NCI-H2029 treated with DMSO at 0.1 percent for 48 hours (cell line): ENCODE results near the gene ZNF148.
A peak's percentile ranks its signal among the peaks of the same experiment; 100 is the strongest.
"Not testable (repeated sequence)": the region's sequence is repeated elsewhere in the genome, so short reads cannot be mapped to it uniquely, and the experiment has no call there.

ENCODE experiments used
- DNase-seq: peaks from one replicate; lab custom pipeline; 2025; lab: John Stamatoyannopoulos, UW

ZNF148 gene, protein sequence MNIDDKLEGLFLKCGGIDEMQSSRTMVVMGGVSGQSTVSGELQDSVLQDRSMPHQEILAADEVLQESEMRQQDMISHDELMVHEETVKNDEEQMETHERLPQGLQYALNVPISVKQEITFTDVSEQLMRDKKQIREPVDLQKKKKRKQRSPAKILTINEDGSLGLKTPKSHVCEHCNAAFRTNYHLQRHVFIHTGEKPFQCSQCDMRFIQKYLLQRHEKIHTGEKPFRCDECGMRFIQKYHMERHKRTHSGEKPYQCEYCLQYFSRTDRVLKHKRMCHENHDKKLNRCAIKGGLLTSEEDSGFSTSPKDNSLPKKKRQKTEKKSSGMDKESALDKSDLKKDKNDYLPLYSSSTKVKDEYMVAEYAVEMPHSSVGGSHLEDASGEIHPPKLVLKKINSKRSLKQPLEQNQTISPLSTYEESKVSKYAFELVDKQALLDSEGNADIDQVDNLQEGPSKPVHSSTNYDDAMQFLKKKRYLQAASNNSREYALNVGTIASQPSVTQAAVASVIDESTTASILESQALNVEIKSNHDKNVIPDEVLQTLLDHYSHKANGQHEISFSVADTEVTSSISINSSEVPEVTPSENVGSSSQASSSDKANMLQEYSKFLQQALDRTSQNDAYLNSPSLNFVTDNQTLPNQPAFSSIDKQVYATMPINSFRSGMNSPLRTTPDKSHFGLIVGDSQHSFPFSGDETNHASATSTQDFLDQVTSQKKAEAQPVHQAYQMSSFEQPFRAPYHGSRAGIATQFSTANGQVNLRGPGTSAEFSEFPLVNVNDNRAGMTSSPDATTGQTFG

DNA sequence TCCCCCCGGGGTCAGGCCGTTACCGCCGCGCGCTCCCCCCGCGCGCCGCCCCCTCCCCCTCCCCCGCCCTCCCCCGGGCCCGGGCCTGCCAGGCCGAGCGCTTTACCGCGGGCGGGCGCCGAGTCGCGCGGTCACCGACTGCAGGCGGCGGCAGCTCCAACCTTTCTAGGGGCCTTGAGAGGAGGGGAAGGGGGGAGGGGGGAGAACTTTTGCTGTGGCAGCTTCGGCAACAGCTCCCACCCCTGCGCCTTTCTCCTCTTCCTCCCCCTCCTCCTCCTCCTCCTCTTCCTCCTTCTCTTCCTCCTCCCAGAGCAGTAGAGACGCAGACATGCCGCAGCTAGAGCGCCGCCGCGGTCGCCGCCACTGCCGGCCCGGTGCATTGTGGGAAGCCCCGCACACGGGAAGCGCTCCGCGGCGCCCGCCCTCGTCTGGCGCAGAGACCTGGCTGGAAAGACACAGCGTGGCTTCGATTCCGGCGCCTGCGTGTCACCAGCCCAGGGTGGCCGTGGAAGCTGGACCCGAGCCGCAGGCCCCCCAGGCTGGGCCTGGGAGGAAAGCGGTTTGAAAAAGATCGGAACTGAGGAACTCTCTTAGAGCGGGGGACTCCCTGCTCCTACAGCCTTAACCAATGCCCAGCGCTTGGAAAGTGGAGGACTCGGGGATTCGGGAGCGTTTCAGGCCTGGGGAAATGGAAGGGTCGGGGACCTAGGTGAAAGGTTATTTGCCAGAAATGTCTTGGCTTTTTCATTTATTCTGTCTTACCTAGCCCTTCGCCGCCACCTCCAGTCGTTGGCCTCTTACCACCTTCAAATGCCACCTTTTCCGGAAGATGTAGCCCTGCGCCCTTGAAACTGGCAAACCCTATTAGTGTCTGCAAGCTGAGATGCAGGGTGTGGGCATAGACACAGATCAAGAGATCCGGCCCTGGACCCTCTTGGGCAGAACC lies at the start of gene ZNF148:
TSS of gene ZNF148 (minus strand) at position 330 of the 946 bp plus-strand sequence. CDS start 61,685 bp downstream, outside the sequence.
- peak; percentile 56 for DNase-seq

DNA sequence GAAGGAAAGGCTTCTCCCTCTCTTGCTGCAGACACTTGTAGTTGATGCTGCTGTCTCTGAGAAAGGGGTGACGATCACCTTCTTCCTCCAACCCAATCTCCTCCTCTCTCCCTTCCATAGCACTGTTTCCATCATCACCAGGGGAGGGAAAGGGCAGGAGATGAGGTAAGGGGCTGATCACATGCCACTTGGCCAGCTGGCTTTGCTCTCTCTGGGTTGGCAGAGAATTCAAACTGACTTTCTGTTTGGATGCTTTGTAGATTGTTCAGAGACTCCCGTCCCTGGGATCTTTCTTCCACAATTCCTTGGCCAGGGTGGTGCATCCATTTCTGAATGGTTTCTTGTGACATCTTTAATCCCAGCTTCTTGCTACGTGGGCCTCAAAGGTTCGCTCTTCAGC lies 43.2 kb upstream of the ZNF148 start:
- no peak for DNase-seq

DNA sequence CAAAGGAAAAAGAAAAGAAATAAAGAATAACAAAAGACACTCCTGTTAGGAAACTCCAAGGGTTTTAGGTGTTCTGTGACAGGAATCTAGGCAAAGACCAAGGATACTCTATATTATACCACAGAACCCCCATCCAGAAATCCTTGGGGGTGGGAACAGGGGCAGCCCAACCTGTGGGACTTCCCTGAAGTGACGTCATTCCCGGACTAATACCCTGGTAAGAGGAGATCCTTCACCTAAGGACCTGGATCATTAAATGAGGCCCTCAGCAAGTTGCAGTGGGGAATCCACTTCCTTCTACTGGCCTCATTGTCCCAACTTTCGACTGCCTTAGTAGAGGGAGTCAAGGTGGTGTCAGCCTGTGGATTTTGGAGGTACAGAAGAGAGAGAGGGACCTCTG lies 41.1 kb upstream of the ZNF148 start:
- no peak for DNase-seq

DNA sequence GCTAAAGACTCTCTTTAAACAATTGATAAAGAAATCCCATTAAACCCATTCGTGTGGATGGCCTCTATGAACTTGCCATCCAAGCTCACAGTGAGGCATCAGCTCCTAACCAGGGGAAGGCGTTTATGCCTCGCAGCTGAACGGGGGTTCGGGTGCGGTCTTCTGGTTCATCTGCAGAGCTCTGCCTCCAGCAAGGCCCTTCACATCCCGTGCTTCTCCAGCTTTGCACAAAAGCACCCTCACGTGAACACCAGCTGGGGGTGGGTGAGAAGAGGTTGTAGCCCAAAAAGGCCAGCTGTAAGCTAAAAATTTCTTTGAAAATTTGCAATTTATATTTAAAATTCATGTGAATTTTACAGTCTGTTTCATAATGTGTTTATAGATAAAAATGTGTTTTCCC lies 39.5 kb upstream of the ZNF148 start:
- no peak for DNase-seq

DNA sequence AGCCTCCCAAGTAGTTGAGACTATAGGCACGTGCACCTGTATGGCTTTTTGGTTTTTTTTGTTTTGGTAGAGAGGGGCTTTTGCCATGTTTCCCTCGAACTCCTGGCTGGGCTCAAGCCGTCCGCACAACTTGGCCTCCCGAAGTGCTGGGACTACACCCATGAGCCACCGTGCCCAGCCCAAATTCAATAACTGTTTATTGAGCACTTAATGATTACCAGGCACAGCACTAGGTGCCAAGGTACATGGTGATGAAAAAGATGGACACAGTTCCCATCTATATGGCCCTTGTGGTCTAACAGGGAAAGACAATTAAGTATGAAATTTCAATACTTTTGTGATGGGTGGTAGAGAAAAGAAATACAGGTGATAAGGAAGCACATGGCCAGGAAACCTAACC lies 35.8 kb upstream of the ZNF148 start:
- DNase-seq = no peak

DNA sequence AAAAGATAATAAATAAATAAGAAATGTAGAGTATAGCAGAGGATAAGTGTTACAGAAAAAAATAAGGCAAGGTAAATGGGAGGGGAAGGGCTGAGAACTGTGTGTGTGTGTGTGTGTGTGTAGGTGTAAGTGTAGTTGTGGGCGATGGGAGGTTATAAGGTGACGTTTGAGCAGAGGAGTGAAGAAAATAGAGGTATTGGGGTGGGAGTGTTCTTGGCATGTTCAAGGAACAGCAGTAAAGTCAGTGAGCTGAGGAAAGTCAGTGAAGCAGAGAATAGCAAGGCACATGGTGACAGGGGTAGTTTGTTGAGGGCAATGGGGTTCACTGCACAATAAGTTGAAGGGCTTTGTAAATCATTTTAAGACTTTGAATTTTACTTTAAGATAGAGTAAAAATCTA lies 30.9 kb upstream of the ZNF148 start:
- no peak for DNase-seq

DNA sequence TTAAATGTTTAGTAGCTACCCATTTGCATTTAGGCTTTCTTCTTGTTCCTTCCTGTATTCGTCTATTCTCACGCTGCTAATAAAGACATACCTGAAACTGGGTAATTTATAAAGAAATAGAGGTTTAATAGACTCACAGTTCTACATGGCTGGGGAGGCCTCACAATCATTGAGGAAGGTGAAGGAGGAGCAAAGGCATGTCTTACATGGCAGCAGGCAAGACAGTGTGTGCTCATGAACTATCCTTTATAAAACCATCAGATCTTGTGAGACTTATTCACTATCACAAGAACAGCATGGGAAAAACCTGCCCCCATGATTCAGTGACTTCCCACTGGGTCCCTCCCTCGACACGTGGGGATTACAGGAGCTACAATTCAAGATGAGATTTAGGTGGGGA lies 30.4 kb upstream of the ZNF148 start:
- DNase-seq = not testable (repeated sequence)

DNA sequence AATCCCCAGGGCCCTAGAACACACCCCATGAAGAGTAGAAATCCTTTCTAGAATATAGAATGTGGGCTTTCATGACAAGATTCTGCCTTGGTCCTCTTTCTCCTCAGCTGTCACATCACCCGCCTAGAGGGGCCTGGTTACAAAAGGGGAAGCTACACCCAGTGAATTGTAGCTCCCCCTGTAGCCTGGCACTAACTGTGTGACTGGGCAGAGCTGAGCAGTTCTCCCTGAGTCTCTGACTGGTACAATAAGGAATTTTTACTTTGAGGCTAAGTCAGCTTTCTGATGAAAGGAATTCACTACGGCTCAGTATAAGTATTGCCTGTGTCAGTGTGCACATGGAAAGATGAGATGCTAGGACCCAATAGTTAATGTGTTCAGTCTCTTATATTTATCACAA lies 28.7 kb upstream of the ZNF148 start:
- DNase-seq = no peak

DNA sequence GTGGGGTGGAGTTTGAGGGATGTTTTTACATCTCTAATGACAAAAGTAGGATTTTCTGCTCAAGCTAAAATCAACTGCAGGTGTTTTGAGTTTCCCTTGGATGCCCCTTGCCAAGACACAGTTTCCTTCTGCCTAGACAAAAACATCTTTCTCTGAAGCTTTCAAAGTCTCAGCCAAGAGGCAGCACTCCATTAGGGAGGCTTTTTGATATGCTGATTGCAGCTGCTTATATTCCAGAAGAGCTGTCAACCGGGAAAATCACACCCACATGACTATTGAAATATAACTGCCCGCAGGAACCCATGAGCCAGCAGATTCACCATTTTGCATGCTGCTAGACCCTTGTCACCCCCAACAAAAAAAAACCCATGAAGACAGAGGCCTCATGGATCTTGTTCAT lies 27.5 kb upstream of the ZNF148 start:
- DNase-seq = no peak

DNA sequence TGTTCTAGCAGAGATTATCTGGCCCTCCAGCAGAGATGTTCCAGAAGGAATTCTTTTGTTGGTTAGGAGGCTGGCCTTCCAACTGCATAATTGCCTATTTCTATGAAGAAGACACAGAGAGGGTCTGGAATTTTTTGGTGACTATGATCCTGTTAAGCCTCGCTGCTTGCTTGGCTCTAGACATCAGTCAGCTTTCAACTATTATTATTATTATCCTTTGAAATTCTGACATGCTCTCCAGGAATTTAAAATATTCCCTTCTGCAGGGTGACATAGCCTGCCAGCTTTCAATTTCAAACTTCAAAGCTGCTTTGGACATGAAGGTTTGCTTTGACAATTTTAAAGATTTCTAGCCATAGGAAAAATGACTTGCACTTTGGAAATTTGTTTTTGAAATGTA lies 26.3 kb upstream of the ZNF148 start:
- DNase-seq = no peak

DNA sequence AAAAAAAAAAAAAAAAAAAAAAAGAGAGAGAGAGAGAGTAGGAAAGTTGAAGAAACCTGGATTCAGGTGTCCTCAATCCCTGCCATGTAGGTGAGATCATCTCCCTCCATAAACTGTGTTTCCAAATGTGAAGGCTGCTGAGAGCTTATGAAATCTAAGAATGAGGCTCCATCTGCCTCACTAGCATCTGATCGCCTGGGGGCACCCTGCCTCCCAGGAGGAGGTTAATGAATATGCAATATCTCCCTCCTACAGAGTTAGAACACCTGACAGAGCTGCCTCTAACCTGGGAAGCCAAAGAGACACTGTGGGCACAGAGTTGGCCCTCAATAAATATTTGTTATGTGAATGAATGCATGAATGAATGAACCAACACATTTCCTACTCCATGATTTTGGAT lies 23.8 kb upstream of the ZNF148 start:
- DNase-seq = no peak

DNA sequence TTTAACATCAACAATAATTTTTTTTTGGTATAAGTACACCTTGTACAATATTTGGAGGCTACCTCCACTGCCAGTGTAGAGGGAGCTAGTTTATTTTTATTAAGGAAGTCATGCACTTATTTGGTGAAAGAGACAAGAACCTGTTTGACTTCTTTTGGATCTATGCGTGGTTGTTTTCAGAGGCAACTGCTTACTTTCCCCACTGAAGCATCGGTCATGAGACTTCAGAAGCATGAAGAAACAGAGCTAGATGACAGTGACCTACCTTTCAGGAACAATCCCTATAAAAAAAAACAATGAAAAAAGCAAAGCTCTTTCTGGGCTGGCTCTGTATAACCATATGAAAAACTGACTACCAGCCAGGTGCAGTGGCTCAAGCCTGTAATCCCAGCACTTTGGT lies 20.0 kb upstream of the ZNF148 start:
- DNase-seq = no peak

DNA sequence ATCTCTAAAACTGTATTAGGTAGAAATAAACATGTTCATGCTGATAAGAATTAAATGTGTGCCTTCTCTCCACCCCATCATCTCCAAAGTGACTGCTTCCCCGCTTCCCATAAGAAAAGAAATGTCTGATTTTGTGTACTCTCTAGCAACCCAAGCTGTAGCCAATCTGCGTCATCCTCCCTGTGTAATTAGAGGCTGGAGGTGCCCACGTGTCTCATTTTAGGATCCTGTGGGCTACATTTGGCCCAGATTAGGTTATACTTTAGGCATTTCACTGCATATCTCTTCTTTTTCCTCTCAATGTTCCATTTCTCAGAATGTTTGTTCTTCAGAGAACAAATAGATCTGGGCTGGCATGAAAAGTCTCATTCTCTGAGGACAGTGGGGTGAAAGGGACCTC lies 19.3 kb upstream of the ZNF148 start:
- DNase-seq = no peak

DNA sequence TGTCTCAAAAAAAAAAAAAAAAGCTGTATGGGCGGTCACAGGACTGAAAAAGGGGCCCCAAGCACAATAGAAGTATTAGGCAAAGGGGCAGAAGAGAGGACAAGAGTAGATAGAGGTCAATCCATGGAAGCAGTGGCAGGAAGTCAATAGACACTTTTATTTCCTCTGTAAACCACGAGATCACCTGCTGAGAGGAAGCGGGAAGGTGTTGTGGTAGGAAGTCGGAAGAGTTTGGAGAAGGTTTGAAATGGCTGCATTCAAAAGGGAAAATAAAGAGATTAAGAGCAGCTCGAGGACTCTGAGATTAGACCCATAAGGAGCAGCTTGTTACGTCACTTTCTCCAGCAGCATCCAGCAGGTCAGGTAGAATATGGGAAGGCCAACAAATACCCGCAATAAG lies 14.2 kb upstream of the ZNF148 start:
- DNase-seq = no peak

DNA sequence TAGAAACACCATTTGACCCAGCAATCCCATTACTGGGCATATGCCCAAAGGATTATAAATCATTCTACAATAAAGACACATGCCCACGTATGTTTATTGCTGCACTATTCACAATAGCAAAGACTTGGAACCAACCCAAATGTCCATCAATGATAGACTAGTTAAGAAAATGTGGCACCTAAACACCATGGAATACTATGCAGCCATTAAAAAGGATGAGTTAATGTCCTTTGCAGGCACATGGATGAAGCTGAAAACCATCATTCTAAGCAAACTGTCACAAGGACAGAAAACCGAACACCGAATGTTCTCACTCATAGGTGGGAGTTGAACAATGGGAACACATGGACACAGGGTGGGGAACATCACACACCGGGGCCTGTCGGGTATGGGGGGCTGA lies 13.2 kb upstream of the ZNF148 start:
- DNase-seq = not testable (repeated sequence)

DNA sequence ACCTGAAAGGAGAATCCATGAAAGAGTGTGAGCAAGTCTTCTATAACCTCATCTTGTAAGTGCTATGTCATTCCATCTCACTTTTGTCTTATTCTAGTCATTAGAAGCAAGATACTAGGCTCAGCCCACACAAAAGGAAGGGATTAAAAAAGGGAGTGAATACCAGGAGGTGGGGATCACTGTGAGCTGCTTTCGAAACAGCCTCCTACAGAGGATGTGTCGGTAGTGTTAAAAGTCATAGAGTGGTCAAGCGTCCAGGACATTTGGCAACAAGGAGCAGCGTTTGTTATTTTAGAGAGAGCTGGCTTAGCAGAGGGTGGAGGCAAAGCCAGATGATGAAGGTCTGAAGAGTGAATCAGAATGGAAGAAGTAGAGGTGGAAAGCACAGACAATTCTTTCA lies 11.7 kb upstream of the ZNF148 start:
- DNase-seq = no peak

DNA sequence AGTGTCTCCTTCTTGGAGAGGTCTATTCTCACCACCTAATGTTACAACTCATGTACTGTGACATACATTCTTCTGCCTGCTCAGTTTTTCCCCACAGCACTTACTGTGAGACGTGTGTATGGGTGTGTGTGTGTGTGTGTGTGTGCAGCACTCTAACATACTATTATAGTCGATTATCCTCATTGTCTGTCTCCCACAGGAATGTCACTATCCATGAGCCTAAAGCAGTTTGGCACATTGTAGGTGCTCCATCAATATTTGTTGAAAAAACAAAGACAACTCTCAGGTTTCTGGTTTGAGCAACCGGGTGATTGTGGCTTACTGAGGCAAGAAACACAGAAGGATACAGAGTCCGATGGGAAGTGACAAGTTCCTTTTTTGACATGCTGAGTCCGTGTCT lies 8.6 kb upstream of the ZNF148 start:
- DNase-seq = no peak

DNA sequence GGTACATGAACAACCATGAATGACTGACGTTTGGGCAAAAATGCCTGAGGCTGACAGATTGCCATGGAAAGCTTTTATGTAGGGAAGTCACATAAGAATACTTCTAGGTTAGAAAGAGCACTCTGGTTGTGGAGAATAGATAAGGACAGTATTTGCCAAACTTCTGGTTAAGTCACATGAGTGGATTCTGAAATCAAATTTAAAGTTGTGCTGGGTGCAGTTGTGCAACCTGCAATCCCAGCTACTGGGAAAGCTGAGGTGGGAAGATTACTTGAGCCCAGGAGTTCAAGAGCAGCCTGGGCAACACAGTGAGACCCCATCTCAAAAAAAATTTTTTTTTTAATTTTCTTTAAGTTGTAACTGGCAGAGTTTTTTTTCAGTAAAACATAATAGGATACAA lies 7.2 kb upstream of the ZNF148 start:
- DNase-seq = no peak

DNA sequence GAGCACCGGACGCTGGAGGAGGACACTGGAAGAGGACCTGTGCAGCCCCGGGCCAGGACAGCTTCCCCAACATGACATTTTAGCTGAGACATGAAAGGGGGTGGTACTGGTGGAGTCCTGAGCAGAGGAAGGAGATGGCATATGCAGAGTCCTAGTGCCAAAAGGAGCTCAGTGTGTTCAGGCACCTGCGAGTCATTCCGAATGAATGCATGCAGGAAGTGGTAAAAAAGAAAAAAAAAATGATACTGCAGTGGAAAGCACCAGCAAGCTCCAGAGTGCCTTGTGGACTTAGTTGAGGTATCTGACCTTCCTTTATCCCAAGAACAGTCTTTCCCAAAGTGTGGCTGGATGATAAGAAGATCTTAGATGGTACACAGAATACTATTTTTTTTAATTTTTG lies 6.6 kb upstream of the ZNF148 start:
- no peak for DNase-seq

DNA sequence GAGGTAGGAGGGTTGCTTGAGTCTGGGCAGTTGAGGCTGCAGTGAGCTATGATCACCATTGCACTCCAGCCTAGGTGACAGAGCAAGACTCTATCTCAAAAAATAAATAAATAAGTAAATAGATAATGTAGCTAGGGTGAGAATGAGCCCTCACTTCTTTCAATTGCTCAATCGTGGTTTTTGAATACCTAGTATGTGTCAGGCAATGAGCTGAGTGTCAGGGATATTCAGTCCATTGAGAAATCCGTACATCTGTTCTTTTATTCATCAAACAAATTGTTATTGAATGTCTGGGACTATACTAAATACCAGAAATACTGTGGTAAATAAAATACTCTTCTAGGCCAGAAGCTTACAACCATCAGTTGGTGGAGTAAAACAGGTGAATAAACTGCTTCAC lies 6.2 kb upstream of the ZNF148 start:
- no peak for DNase-seq

DNA sequence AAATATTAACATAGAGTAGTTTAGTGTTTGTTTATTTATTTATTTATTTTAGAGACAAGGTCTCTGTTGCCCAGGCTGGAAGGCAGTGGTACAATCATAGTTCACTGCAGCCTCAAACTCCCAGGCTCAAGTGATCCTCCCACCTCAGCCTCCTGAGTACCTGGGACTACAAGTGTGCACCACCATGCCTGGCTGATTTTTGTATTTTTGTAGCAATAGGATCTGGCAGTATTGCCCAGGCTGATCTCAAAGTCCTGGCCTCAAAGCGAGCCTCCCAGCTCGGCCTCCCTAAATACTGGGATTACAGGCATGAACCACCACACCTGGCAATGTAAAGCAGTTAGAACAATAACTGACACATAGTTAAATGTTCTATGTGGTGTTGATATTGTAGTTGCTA lies 4.4 kb upstream of the ZNF148 start:
- no peak for DNase-seq

DNA sequence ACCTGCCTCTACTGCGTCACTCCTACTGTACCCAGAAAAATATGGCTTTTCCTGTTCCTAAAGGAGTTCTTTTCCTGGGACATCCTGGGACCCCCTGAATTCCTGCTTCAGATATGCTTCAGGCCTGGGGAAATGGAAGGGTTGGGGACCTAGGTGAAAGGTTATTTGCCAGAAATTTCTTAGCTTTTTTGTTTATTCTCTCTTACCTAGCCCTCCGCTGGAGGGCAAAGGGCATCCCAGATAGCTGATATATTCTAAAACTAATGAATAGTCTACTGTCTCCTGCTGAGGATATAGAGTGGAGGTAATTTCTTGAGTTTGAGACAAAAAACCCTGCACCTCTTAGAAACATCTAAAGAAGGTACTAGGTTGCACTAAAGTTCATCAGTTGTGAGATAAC lies 3.6 kb upstream of the ZNF148 start:
- DNase-seq = no peak
